GM18526 (cell line): ENCODE measurements around the gene CAPZA1.

Source experiments
- POLR2A ChIP-seq: IDR thresholded peaks from 3 replicates; pipeline ENCODE4 v1.6.1; 2011; ENCODE audit not compliant: insufficient read length; ENCODE audit errors: extremely low read depth

CAPZA1 gene

DNA sequence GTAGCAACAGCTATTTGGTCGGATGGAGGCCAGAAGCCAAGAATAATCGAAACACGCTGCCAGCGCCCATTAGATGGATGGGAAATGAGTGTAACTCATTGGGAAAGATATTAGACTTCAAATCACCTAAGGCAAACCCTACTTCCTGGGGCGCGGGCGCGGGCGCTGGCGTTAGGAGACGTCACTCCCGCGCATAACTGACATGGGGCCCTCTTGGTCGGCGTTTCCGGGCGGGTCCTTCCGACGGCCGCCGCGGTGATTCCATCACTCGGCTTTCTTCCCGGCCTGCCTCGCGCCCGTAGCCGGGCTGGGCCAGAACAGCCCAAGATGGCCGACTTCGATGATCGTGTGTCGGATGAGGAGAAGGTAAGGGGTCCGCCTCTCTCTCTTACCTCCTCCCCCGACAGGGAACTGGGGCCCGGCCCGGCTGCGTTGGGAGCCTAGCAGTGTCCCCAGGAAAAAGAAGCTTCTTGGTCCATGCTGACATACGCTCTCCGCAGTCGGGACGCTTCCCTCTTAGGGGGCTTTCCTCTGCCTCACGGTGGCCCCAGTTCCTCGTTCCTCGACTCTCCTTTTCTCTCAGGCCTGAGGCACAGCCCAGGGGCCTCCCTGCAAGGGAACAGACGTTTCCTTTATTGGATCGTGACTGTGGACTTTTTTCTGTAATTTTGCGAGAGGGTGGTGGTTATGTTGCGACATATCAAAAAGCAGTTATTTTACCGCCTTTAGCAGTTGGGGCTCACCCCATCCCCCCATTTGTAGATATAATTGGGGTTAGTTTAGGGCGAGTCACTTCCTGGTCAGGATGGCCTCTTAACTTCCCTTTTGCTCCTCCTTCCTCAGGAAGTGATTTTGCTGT is at the start of gene CAPZA1:
Gene CAPZA1 (plus strand): TSS at position 315 of the 859 bp plus-strand sequence. CDS start 13 bp downstream, at position 328.
- TF ChIP-seq POLR2A = peak; percentile 97

DNA sequence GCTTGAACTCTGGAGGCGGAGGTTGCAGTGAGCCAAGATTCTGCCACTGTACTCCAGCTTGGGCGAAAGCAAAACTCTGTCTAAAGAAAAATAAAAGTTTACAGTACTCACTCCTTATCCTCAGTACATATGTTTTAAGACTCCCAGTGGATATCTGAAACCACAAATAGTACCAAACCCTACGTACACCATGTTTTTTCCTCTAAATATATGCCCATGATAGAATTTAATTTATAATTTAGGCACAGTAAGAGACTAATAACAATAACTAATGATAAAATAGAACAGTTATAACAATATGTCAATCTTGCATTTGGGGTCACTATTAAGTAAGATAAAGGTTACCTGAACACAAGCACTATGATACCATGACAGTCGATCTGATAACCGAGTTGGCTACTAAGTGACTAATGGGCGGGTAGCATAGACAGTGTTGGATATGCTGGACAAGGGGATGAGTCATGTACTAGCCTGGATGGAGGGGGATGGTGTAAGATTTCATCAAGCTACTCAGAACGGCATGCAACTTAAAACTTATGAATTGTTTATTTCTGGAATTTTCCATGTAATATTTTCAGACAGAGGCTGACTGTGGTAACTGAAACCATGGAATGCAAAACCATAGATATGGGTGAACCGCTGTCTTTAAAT is 44.4 kb upstream of the CAPZA1 start:
- no peak for TF ChIP-seq POLR2A

DNA sequence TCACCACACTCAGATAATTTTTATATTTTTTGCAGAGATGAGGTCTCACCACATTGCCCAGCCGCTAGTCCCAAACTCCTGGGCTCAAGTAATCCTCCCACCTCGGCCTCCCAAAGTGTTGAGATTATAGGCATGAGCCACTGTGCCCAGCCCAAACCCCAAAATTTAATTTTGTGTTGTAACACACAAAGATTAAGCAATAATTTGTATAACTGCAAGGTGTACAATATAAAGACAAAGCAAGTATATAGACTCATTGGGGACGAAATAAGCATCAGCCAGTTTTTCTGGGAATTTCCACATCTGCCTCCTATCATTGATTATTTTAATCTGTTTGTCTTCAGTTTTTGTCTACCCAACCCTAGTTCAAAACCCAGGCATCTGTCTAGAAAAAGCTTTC is 43.4 kb upstream of the CAPZA1 start:
- no peak for TF ChIP-seq POLR2A

DNA sequence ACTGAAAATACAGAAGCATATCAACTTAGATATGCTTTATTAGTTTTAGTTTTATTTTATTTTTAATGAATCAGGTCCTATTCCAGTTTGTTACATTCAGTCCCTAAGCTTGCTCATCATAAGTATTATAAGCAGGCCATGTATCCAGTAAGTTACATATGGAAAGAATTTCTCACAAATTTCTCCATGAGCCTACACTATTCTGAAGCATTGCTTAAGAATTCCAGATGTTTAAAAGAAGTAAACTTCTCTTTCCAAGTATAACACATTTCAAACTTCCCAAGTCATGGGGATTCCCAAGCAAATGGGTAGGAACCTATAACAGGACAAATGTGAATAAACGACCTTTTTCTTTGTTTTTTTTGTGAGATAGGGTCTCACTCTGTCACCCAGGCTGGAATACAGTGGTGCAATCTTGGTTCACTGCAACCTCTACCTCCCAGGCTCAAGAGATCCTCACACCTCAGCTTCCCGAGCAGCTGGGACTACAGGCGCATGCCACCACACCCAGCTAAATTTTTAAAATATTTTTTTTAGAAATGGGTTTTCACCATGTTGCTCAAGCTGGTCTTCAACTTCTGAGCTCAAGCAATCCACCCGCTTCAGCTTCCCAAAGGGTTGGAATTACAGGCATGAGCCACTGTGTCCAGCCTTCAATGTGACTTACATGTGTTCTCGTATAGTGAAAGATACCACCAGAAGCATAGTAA is 39.7 kb upstream of the CAPZA1 start:
- no peak for TF ChIP-seq POLR2A

DNA sequence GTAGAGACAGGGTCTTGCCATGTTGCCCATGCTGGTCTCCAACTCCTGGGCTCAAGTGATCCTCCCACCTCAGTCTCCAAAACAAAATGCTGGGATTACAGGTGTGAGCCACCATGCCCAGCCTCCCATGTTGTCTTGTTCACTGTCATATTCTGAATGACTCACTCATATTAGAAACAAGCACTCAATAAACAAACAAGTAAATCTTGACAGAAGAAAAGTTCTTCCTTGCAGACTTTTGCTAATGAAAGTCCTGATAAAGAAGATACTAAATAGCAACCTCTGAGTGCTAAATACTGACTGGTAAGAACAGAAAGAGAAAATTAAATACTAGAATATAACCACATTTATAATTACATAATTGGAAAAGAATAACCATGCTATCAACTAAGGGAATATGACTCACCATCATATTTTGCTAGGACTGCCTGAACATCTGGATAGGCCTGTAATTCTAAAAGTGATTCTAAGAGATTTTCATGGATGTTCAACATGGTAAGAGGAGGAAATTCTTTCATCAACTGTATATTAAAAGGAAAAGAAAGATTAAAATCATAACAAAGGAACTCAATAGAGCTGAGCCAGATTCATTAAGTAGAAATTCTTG is 37.9 kb upstream of the CAPZA1 start:
- no peak for TF ChIP-seq POLR2A

DNA sequence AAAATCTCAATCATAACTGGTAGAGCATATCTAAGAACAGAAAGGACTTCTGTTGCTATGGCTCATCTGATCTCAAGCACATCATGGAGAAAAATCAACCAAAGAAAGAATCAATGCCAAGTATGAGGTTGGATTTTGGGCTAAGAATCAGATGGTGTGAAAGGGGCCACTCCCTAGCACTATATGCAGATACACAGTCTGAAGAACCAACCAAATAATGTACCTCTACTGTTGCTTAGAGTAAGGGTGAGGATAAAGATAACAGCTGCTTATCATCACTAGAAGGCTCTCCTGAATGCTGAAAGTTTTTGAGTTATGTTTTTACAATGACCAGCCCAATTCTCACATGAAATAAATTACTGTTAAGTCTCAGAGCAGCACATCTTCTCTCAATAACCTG is 36.3 kb upstream of the CAPZA1 start:
- TF ChIP-seq POLR2A = no peak

DNA sequence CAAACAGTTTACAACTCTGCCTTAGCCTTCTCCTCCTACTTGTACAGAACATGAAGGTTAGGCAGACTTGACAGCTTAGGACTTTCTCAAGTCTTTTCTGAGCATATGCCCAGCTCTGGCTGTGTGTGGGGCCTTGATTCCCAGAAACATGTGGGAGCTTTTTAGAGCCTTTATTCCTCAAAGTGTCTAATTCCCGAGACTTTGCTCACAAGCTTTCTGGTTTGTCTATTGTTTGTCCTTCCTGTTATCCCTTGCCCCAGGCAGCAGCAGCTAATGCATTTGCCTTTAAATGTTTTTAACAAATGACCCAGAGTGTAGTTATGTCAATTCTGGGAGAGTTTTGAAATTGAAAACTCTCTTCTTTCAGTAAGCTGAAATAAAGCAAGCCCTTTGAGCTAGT is 29.9 kb upstream of the CAPZA1 start:
- no peak for TF ChIP-seq POLR2A

DNA sequence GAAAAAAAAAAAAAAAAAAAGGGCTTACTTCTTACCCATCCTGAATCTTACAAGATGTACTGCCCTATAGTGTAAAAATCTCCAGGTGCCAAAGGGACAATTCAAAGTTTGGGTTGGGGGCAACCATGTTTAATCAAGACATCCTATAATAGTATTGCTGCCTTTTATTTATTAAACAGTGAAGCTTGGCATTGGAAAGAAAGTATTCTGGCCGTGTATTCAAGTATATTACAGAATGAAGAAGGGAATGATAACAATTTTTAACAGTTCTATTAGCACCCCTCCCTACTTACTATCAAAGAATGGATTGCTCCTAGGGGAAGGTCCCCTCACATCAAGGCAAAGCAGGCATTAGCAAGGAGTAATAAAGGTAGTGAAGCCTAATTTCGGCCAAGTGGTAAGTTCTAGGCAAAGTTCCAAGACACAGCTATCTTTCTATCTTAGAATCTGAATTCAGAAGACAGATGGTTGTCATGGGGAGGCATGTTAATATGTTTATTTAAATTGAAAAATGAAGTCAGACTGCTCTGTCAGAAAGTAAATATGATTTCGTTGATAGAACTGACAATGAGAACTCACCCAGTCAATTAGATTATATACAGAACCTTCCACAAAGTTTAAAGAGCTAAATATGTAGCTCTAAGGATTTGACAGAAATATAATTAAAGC is 25.3 kb upstream of the CAPZA1 start:
- no peak for TF ChIP-seq POLR2A

DNA sequence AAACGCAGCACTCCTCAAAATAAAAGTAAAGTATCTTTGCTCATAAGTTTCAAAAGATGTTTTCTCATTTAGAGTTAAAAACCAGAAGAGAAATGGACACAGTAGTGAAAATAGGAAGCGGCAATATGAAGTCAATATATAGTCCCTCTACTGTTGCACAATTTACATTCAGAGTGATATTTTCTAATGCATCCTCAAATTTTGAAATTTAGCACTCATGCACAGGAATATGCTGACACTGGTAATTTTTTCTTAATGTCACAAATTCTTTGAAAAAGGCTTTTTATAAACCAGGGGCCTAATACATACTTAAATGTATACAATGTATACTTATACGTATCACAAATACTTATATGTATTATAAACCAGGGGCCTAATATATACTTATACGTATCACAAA is 20.2 kb upstream of the CAPZA1 start:
- no peak for TF ChIP-seq POLR2A

DNA sequence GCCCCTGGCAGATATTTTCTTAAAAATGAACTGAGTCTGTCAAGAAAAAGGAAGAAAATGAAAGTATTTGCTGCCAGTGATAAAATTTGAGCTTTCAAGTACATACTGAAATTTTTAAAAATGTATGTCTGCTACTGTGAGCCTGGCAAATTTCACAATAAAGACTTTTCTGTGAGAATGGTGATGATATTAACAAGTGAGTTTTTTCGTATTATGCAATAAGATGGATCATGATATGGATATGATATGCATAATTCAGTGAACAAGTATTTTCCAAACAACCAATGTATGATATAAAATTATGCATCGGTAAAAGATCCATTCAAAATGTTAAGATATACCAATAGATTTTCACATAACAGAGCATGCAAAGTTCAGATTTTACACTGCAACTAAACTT is 16.6 kb upstream of the CAPZA1 start:
- no peak for TF ChIP-seq POLR2A

DNA sequence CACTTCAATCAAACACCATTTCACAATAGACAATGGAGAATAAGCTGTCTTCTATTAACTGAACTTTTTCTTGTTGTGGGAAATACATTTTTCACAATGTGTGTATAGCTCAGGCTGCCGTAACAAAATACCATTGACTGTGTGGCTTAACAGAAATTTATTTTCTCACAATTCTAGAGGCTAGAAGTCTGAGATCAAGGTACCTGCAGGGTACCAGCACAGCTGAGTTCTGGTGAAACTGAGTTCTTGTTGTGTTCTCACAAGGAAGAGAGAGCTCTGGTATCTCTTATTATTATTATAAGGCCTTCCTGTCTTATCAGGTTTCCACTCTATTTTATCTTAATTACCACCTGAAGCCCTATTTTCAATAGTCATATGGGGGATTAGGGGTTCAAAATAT is 16.1 kb upstream of the CAPZA1 start:
- TF ChIP-seq POLR2A = no peak

DNA sequence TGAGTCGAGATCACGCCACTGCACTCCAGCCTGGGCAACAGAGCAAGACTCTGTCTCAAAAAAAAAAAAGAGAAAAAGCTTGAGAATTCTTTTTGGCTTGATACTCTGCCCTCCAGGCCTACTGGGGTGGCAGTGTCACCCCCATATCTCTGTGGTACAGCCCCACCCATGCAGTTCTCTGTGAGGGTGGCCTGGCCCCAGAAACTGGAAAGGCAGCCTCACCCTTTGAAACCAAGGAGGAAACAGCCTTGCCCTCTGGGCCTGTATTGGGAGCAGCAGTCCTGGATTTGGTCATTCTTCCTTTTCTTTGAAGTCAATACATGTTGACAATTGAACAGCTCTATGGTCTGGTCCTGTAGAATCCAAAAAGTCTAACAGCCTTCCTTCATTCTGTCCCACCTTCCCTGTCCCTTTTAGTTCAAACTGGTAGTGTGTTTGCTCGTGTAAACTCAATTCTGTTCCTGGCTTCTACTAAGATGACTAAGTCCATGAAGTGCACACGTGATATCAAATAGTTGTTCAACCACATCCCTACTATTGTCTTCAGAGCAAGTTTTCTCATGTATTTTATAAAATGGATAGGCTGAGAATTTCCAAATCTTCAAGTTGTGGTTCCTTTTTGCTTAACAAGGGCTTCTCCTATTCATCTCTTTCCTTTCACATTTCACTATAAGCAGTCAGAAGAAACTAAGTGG is 13.9 kb upstream of the CAPZA1 start:
- TF ChIP-seq POLR2A = no peak

DNA sequence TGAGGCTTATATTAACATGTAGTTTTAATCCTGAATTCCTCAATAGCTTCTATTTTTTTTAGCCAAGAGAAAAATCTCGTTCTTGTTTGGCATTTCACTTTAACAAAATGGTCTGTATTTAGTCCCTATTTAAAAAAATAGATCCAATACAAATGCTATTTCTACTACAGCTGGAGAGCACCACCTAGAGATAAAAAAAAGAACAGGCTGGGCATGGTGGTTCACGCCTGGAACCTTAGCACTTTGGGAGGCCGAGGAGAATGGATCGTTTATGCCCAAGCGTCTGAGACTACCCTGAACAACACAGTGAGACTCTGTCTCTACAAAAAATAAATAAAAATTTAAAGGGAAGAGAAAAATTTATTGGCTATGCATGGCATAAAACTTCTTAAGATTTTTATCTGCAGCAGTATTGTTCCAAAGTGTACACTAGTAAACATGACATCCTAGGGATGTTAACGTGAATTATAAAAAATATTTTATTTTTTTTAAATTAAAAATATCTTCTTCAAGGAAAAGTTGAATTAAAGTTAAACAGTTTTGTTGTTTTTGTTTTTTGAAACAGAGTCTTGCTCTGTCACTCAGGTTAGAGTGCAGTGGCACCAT is 5.1 kb upstream of the CAPZA1 start:
- no peak for TF ChIP-seq POLR2A

DNA sequence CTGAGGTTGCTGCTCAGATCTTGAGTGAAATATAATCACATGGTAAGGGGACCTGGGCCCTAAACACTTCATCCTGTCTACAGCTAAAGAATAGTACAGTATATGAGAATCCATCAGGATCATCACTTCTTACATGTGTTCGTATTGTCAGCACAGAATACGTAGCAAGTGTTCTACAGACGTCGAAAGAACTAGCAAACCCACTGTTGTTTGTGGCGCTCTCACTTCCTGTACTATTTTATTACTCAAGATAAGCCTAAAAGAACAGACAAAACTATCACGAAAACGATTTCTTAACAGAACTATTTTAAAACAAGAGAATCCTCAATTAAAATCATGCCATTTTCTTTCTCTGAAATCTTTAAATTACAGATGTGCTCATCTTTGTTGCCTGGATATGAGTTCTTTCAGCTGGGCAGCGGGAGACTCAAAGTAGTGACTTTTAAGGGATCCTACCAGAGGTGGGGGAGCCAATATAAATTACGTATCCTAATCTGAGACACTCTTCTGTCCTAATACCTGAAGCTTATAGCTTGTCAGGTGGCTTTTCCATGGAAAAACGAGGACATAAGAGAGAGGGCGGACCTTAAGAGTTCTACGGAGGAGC is 1.4 kb upstream of the CAPZA1 start:
- TF ChIP-seq POLR2A = no peak
